RWPE1 (cell line): ENCODE data around the gene CDCP1.
A peak's percentile ranks its signal among the peaks of the same experiment; 100 is the strongest.

Source experiments
- CTCF ChIA-PET: fragments of 350-600 bp; sonication (Branson Sonifier 250); formaldehyde crosslinking; extraction: SDS; loops from one replicate; lab custom pipeline; 2021; lab: Yijun Ruan, JAX
- POLR2A ChIA-PET: fragments of 400-600 bp; formaldehyde crosslinking; extraction: SDS; loops from one replicate; lab custom pipeline; 2020; ENCODE audit warnings: antibody characterized with exemption; ENCODE audit not compliant: low non-redundant PET; lab: Yijun Ruan, JAX
- DNase-seq: peaks from one replicate; pipeline ENCODE4 v3.0.0; 2012; ENCODE audit warnings: low spot score
- H3K27ac ChIP-seq: fragments of 450-650 bp; 2 replicates; pipeline ENCODE4 v1.5.1; 2017
- TF ChIP-seq, protein P1 (sequence below): fragments of 450-650 bp; conservative IDR thresholded peaks from 2 replicates; pipeline ENCODE4 v1.5.1; 2017; ENCODE audit warnings: low read depth, mild to moderate bottlenecking

Gene CDCP1

GRCh38 chr3:45131201-45131600, 15.0 kb downstream of the CDCP1 start:
- ChIA-PET POLR2A (no interaction called here), CTCF (no interaction called here)
- no peak for DNase-seq
- TF ChIP-seq, protein P1, sequence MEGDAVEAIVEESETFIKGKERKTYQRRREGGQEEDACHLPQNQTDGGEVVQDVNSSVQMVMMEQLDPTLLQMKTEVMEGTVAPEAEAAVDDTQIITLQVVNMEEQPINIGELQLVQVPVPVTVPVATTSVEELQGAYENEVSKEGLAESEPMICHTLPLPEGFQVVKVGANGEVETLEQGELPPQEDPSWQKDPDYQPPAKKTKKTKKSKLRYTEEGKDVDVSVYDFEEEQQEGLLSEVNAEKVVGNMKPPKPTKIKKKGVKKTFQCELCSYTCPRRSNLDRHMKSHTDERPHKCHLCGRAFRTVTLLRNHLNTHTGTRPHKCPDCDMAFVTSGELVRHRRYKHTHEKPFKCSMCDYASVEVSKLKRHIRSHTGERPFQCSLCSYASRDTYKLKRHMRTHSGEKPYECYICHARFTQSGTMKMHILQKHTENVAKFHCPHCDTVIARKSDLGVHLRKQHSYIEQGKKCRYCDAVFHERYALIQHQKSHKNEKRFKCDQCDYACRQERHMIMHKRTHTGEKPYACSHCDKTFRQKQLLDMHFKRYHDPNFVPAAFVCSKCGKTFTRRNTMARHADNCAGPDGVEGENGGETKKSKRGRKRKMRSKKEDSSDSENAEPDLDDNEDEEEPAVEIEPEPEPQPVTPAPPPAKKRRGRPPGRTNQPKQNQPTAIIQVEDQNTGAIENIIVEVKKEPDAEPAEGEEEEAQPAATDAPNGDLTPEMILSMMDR = no peak
- H3K27ac ChIP-seq = no peak overlapping the region

- H3K27ac ChIP-seq = no peak overlapping the region
- ChIA-PET POLR2A (no interaction called here), CTCF (interaction anchor here (0.7 kb wide), 1 partner anchor 56 kb away, joined by 3 read pairs; no protein-coding TSS in a partner anchor)
- DNase-seq = no peak
- TF ChIP-seq, protein P1 = no peak
These were observed 15.7 kb downstream of the CDCP1 start for GRCh38 chr3:45130476-45130875.

- ChIA-PET CTCF (no interaction called here), POLR2A (no interaction called here)
- peak overlapping the region; percentile 85 for H3K27ac ChIP-seq
- TF ChIP-seq, protein P1 = no peak
- no peak for DNase-seq
These were observed 17.2 kb downstream of the CDCP1 start for GRCh38 chr3:45128950-45129349.

GRCh38 chr3:45127130-45127822, 18.9 kb downstream of the CDCP1 start:
- CTCF ChIA-PET = interaction anchor here (0.6 kb wide), 1 partner anchor 85 kb away, joined by 3 read pairs; no protein-coding TSS in a partner anchor
- TF ChIP-seq, protein P1 = no peak
- H3K27ac ChIP-seq = peak overlapping the region; percentile 85
- POLR2A ChIA-PET = no interaction called here
- peak; percentile 22 for DNase-seq

GRCh38 chr3:45126730-45127129, 19.4 kb downstream of the CDCP1 start:
- ChIA-PET POLR2A (no interaction called here), CTCF (no interaction called here)
- DNase-seq = peak; percentile 42
- peak overlapping the region; percentile 85; the same call in 1 of the 2 replicates for H3K27ac ChIP-seq
- TF ChIP-seq, protein P1 = no peak

- ChIA-PET POLR2A (no interaction called here), CTCF (no interaction called here)
- TF ChIP-seq, protein P1 = no peak
- H3K27ac ChIP-seq = peak overlapping the region; percentile 92
- no peak for DNase-seq
These were observed 20.6 kb downstream of the CDCP1 start for GRCh38 chr3:45125550-45126026.
